ENCODE data around the gene EIF4G3.

EIF4G3 gene

GRCh38 chr1:21048462-21048861, 128.2 kb downstream of the EIF4G3 start:
- Histone ChIP-seq H3K4me3 (ENCODE audit: low read depth, low read length) (no peak overlapping the region), H3K9me3 (ENCODE audit: control insufficient read depth, insufficient read depth, low read length) (no peaks in the 10 kb centered on the region), H3K27me3 (ENCODE audit: control insufficient read depth, insufficient read depth, low read length) (no peaks in the 10 kb centered on the region), H3K36me3 (ENCODE audit: control insufficient read depth, insufficient read depth, low read length) (peaks cover 19% of the 10 kb centered on the region; the same call in 1 of the 2 replicates), H3K4me1 (ENCODE audit: control insufficient read depth, insufficient read depth, low read length) (peaks cover 8% of the 10 kb centered on the region; the same call in 1 of the 2 replicates), H3K27ac (ENCODE audit: low read depth, low read length) (no peak overlapping the region), H3K9ac (ENCODE audit: low read depth, low read length) (no peak overlapping the region)

- no peaks in the 10 kb centered on the region for H3K27me3 ChIP-seq (ENCODE audit: control insufficient read depth, insufficient read depth, low read length)
- H3K36me3 ChIP-seq (ENCODE audit: control insufficient read depth, insufficient read depth, low read length) = peaks cover 19% of the 10 kb centered on the region; the same call in 1 of the 2 replicates
- peaks cover 18% of the 10 kb centered on the region; the same call in 1 of the 2 replicates for H3K4me1 ChIP-seq (ENCODE audit: control insufficient read depth, insufficient read depth, low read length)
- H3K9ac ChIP-seq (ENCODE audit: low read depth, low read length) = no peak overlapping the region
- H3K27ac ChIP-seq (ENCODE audit: low read depth, low read length) = no peak overlapping the region
- H3K9me3 ChIP-seq (ENCODE audit: control insufficient read depth, insufficient read depth, low read length) = no peaks in the 10 kb centered on the region
- H3K4me3 ChIP-seq (ENCODE audit: low read depth, low read length) = no peak overlapping the region
Observed at GRCh38 chr1:21046132-21046531, 130.6 kb downstream of the EIF4G3 start.

- Histone ChIP-seq H3K4me3 (ENCODE audit: low read depth, low read length) (no peak overlapping the region), H3K36me3 (ENCODE audit: control insufficient read depth, insufficient read depth, low read length) (peaks cover 13% of the 10 kb centered on the region; the same call in 1 of the 2 replicates)
Observed at GRCh38 chr1:21045351-21045750, 131.3 kb downstream of the EIF4G3 start.

GRCh38 chr1:21042929-21043605, 133.6 kb downstream of the EIF4G3 start:
- H3K36me3 ChIP-seq (ENCODE audit: control insufficient read depth, insufficient read depth, low read length) = 0 out of 2 replicates have a peak, but pooled peaks cover 5% of the 10 kb centered on the region
- no peak overlapping the region for H3K27ac ChIP-seq (ENCODE audit: low read depth, low read length)
- no peak overlapping the region for H3K9ac ChIP-seq (ENCODE audit: low read depth, low read length)
- no peaks in the 10 kb centered on the region for H3K27me3 ChIP-seq (ENCODE audit: control insufficient read depth, insufficient read depth, low read length)
- H3K4me1 ChIP-seq (ENCODE audit: control insufficient read depth, insufficient read depth, low read length) = peaks cover 18% of the 10 kb centered on the region; the same call in 1 of the 2 replicates
- no peak overlapping the region for H3K4me3 ChIP-seq (ENCODE audit: low read depth, low read length)
- no peaks in the 10 kb centered on the region for H3K9me3 ChIP-seq (ENCODE audit: control insufficient read depth, insufficient read depth, low read length)

More at GRCh38 chr1:21045351-21045750, 131.3 kb downstream of the EIF4G3 start:
- Histone ChIP-seq H3K4me1 (ENCODE audit: control insufficient read depth, insufficient read depth, low read length) (peaks cover 18% of the 10 kb centered on the region; the same call in 1 of the 2 replicates), H3K27me3 (ENCODE audit: control insufficient read depth, insufficient read depth, low read length) (no peaks in the 10 kb centered on the region), H3K9me3 (ENCODE audit: control insufficient read depth, insufficient read depth, low read length) (no peaks in the 10 kb centered on the region), H3K27ac (ENCODE audit: low read depth, low read length) (no peak overlapping the region), H3K9ac (ENCODE audit: low read depth, low read length) (no peak overlapping the region)

GRCh38 chr1:21041541-21041940, 135.2 kb downstream of the EIF4G3 start:
- H3K4me1 ChIP-seq (ENCODE audit: control insufficient read depth, insufficient read depth, low read length) = peaks cover 17% of the 10 kb centered on the region; the same call in 1 of the 2 replicates
- H3K27ac ChIP-seq (ENCODE audit: low read depth, low read length) = no peak overlapping the region
- no peaks in the 10 kb centered on the region for H3K36me3 ChIP-seq (ENCODE audit: control insufficient read depth, insufficient read depth, low read length)
- H3K9ac ChIP-seq (ENCODE audit: low read depth, low read length) = no peak overlapping the region
- H3K27me3 ChIP-seq (ENCODE audit: control insufficient read depth, insufficient read depth, low read length) = no peaks in the 10 kb centered on the region
- H3K4me3 ChIP-seq (ENCODE audit: low read depth, low read length) = no peak overlapping the region
- no peaks in the 10 kb centered on the region for H3K9me3 ChIP-seq (ENCODE audit: control insufficient read depth, insufficient read depth, low read length)

GRCh38 chr1:21037091-21037490, 139.6 kb downstream of the EIF4G3 start:
- 0 out of 2 replicates have a peak, but pooled peaks cover 4% of the 10 kb centered on the region for H3K9me3 ChIP-seq (ENCODE audit: control insufficient read depth, insufficient read depth, low read length)

GRCh38 chr1:21035794-21036193, 140.9 kb downstream of the EIF4G3 start:
- no peak overlapping the region for H3K4me3 ChIP-seq (ENCODE audit: low read depth, low read length)
- no peaks in the 10 kb centered on the region for H3K4me1 ChIP-seq (ENCODE audit: control insufficient read depth, insufficient read depth, low read length)
- no peak overlapping the region for H3K27ac ChIP-seq (ENCODE audit: low read depth, low read length)
- H3K27me3 ChIP-seq (ENCODE audit: control insufficient read depth, insufficient read depth, low read length) = no peaks in the 10 kb centered on the region
- no peaks in the 10 kb centered on the region for H3K36me3 ChIP-seq (ENCODE audit: control insufficient read depth, insufficient read depth, low read length)
- no peak overlapping the region for H3K9ac ChIP-seq (ENCODE audit: low read depth, low read length)
- 0 out of 2 replicates have a peak, but pooled peaks cover 4% of the 10 kb centered on the region for H3K9me3 ChIP-seq (ENCODE audit: control insufficient read depth, insufficient read depth, low read length)

More at GRCh38 chr1:21037091-21037490, 139.6 kb downstream of the EIF4G3 start:
- H3K9ac ChIP-seq (ENCODE audit: low read depth, low read length) = no peak overlapping the region
- H3K4me3 ChIP-seq (ENCODE audit: low read depth, low read length) = no peak overlapping the region
- no peaks in the 10 kb centered on the region for H3K4me1 ChIP-seq (ENCODE audit: control insufficient read depth, insufficient read depth, low read length)
- H3K27me3 ChIP-seq (ENCODE audit: control insufficient read depth, insufficient read depth, low read length) = no peaks in the 10 kb centered on the region
- no peaks in the 10 kb centered on the region for H3K36me3 ChIP-seq (ENCODE audit: control insufficient read depth, insufficient read depth, low read length)
- H3K27ac ChIP-seq (ENCODE audit: low read depth, low read length) = no peak overlapping the region

- H3K9me3 ChIP-seq (ENCODE audit: control insufficient read depth, insufficient read depth, low read length) = 0 out of 2 replicates have a peak, but pooled peaks cover 4% of the 10 kb centered on the region
- no peaks in the 10 kb centered on the region for H3K27me3 ChIP-seq (ENCODE audit: control insufficient read depth, insufficient read depth, low read length)
- no peak overlapping the region for H3K27ac ChIP-seq (ENCODE audit: low read depth, low read length)
- H3K4me3 ChIP-seq (ENCODE audit: low read depth, low read length) = no peak overlapping the region
- no peaks in the 10 kb centered on the region for H3K4me1 ChIP-seq (ENCODE audit: control insufficient read depth, insufficient read depth, low read length)
- no peak overlapping the region for H3K9ac ChIP-seq (ENCODE audit: low read depth, low read length)
- no peaks in the 10 kb centered on the region for H3K36me3 ChIP-seq (ENCODE audit: control insufficient read depth, insufficient read depth, low read length)
Observed at GRCh38 chr1:21034725-21035628, 141.7 kb downstream of the EIF4G3 start.

GRCh38 chr1:21032741-21033140, 144.0 kb downstream of the EIF4G3 start:
- H3K4me3 ChIP-seq (ENCODE audit: low read depth, low read length) = no peak overlapping the region

GRCh38 chr1:21030181-21030580, 146.5 kb downstream of the EIF4G3 start:
- peaks cover 2% of the 10 kb centered on the region for H3K9me3 ChIP-seq (ENCODE audit: control insufficient read depth, insufficient read depth, low read length)

More at GRCh38 chr1:21032741-21033140, 144.0 kb downstream of the EIF4G3 start:
- Histone ChIP-seq H3K27ac (ENCODE audit: low read depth, low read length) (no peak overlapping the region), H3K36me3 (ENCODE audit: control insufficient read depth, insufficient read depth, low read length) (no peaks in the 10 kb centered on the region), H3K4me1 (ENCODE audit: control insufficient read depth, insufficient read depth, low read length) (no peaks in the 10 kb centered on the region), H3K27me3 (ENCODE audit: control insufficient read depth, insufficient read depth, low read length) (no peaks in the 10 kb centered on the region), H3K9ac (ENCODE audit: low read depth, low read length) (no peak overlapping the region), H3K9me3 (ENCODE audit: control insufficient read depth, insufficient read depth, low read length) (0 out of 2 replicates have a peak, but pooled peaks cover 4% of the 10 kb centered on the region)

More at GRCh38 chr1:21030181-21030580, 146.5 kb downstream of the EIF4G3 start:
- Histone ChIP-seq H3K4me3 (ENCODE audit: low read depth, low read length) (no peak overlapping the region), H3K9ac (ENCODE audit: low read depth, low read length) (no peak overlapping the region), H3K36me3 (ENCODE audit: control insufficient read depth, insufficient read depth, low read length) (no peaks in the 10 kb centered on the region), H3K27me3 (ENCODE audit: control insufficient read depth, insufficient read depth, low read length) (no peaks in the 10 kb centered on the region), H3K27ac (ENCODE audit: low read depth, low read length) (no peak overlapping the region), H3K4me1 (ENCODE audit: control insufficient read depth, insufficient read depth, low read length) (no peaks in the 10 kb centered on the region)

Measured in HUES48 (cell line).